Left ventricle myocardium inferior (tissue), 1 donor: ENCODE measurements around the gene MAP7D2. TPM values are rescaled to one million over a fixed set of nuclear protein-coding genes. Genes with fewer than 3 reads are reported as not detected.

Source experiments
- DNase-seq: peaks from one replicate; pipeline ENCODE4 v3.0.0-alpha.2; 2020
- H3K27ac ChIP-seq: fragments of 200-600 bp; replicated peaks from 2 replicates; pipeline ENCODE4 v1.8.0; 2021
- H3K27me3 ChIP-seq: fragments of 200-600 bp; 2 replicates; pipeline ENCODE4 v1.8.0; 2021; ENCODE audit warnings: low read depth
- H3K36me3 ChIP-seq: fragments of 200-600 bp; 2 replicates; pipeline ENCODE4 v1.8.0; 2021
- H3K4me1 ChIP-seq: fragments of 200-600 bp; 2 replicates; pipeline ENCODE4 v1.8.0; 2021
- H3K4me3 ChIP-seq: fragments of 200-600 bp; 2 replicates; pipeline ENCODE4 v1.8.0; 2021; ENCODE audit warnings: mild to moderate bottlenecking, moderate library complexity
- H3K9me3 ChIP-seq: fragments of 200-600 bp; replicated peaks from 2 replicates; pipeline ENCODE4 v1.8.0; 2021
- CTCF ChIP-seq: fragments of 200-600 bp; IDR thresholded peaks from 2 replicates; pipeline ENCODE4 v1.8.0; 2021; ENCODE audit warnings: antibody characterized with exemption, mild to moderate bottlenecking, borderline replicate concordance
- intact Hi-C: fragments of 100-400 bp; cut with micrococcal nuclease; formaldehyde crosslinking; loops from one replicate; pipeline ENCODE4 v1.11.0; 2022
- total RNA-seq: library from RNA; stranded (reverse); fragmentation: NEBNext Ultra II Directional; extraction: Animal tissue kit (Norgen Biotek cat#: 25700); gene quantifications from one replicate; pipeline ENCODE4 v1.2.1, GENCODE V29; 2021
- donor health status: DM: no; HTN: yes; CAD: no; lungs with severe emphysema.

MAP7D2 gene
- total RNA-seq, 1 donor from 2014 or later = 0.44 TPM

- intact Hi-C loops = no loop called here
- TF ChIP-seq CTCF = no peak
- Histone ChIP-seq H3K4me3 (no peak overlapping the region), H3K27ac (no peak overlapping the region), H3K9me3 (no peaks in the 10 kb centered on the region), H3K27me3 (no peaks in the 10 kb centered on the region), H3K4me1 (no peaks in the 10 kb centered on the region), H3K36me3 (peaks cover 15% of the 10 kb centered on the region)
- no peak for DNase-seq
Measured at GRCh38 chrX:19968276-19968675, 148.4 kb downstream of the MAP7D2 start.

GRCh38 chrX:19966056-19966455 lies 150.7 kb downstream of the MAP7D2 start:
- Histone ChIP-seq H3K9me3 (no peaks in the 10 kb centered on the region), H3K4me3 (no peak overlapping the region), H3K27me3 (no peaks in the 10 kb centered on the region), H3K4me1 (no peaks in the 10 kb centered on the region), H3K36me3 (peaks cover 15% of the 10 kb centered on the region), H3K27ac (no peak overlapping the region)
- TF ChIP-seq CTCF = no peak
- intact Hi-C loops = no loop called here
- no peak for DNase-seq

- Histone ChIP-seq H3K27ac (no peak overlapping the region), H3K36me3 (peaks cover 15% of the 10 kb centered on the region), H3K27me3 (no peaks in the 10 kb centered on the region), H3K4me3 (no peak overlapping the region), H3K9me3 (no peaks in the 10 kb centered on the region), H3K4me1 (no peaks in the 10 kb centered on the region)
- TF ChIP-seq CTCF = no peak
- intact Hi-C loops = no loop called here
- DNase-seq = no peak
Measured at GRCh38 chrX:19964017-19964710, 152.5 kb downstream of the MAP7D2 start.

GRCh38 chrX:19960913-19961312 lies 155.8 kb downstream of the MAP7D2 start:
- H3K9me3 ChIP-seq = no peaks in the 10 kb centered on the region
- H3K36me3 ChIP-seq = peaks cover 10% of the 10 kb centered on the region
- H3K27me3 ChIP-seq = no peaks in the 10 kb centered on the region
- no peak for DNase-seq
- peaks cover 22% of the 10 kb centered on the region for H3K4me1 ChIP-seq
- no peak overlapping the region for H3K27ac ChIP-seq
- no peak overlapping the region for H3K4me3 ChIP-seq
- no peak for TF ChIP-seq CTCF
- intact Hi-C loops = no loop called here

- no peak for DNase-seq
- TF ChIP-seq CTCF = no peak
- H3K4me3 ChIP-seq = no peak overlapping the region
- intact Hi-C loops = no loop called here
- no peak overlapping the region for H3K27ac ChIP-seq
- no peaks in the 10 kb centered on the region for H3K9me3 ChIP-seq
- peaks cover 35% of the 10 kb centered on the region for H3K4me1 ChIP-seq
- H3K27me3 ChIP-seq = no peaks in the 10 kb centered on the region
- H3K36me3 ChIP-seq = no peaks in the 10 kb centered on the region
Measured at GRCh38 chrX:19958552-19959486, 157.9 kb downstream of the MAP7D2 start.
